SJCRH30 (cell line): ENCODE measurements around the gene HSPH1. TPM values are rescaled to one million over a fixed set of nuclear protein-coding genes. Genes with fewer than 3 reads are reported as not detected.

Source experiments
- DNase-seq, 2 experiments: peaks; one replicate each; pipeline ENCODE4 v3.0.0-alpha.2; 2015 to 2020
- H3K27ac ChIP-seq: fragments of 250-450 bp; sonication (Bioruptor Pico); 2 replicates; pipeline ENCODE4 v1.5.1; 2020; ENCODE audit warnings: mild to moderate bottlenecking, moderate library complexity
- H3K27me3 ChIP-seq: fragments of 250-450 bp; sonication (Bioruptor Pico); 2 replicates; pipeline ENCODE4 v1.5.1; 2020; ENCODE audit warnings: mild to moderate bottlenecking, moderate library complexity
- H3K36me3 ChIP-seq: fragments of 250-450 bp; sonication (Bioruptor Pico); 2 replicates; pipeline ENCODE4 v1.5.1; 2020; ENCODE audit warnings: mild to moderate bottlenecking, moderate library complexity
- H3K4me1 ChIP-seq: fragments of 250-450 bp; sonication (Bioruptor Pico); 2 replicates; pipeline ENCODE4 v1.5.1; 2020; ENCODE audit warnings: mild to moderate bottlenecking, moderate library complexity
- H3K4me3 ChIP-seq: fragments of 250-450 bp; sonication (Bioruptor Pico); 2 replicates; pipeline ENCODE4 v1.5.1; 2020; ENCODE audit warnings: mild to moderate bottlenecking, moderate library complexity
- H3K9me3 ChIP-seq: fragments of 250-450 bp; sonication (Bioruptor Pico); replicated peaks from 2 replicates; pipeline ENCODE4 v1.5.1; 2020; ENCODE audit warnings: mild to moderate bottlenecking, moderate library complexity
- total RNA-seq: library from RNA; depleted of rRNA; stranded (reverse); fragments of >200 nt; shearing (Covaris generic); gene quantifications from 2 replicates; pipeline ENCODE4 v1.2.3, GENCODE V29; 2014

The HSPH1 gene
- total RNA-seq, 1 experiment from 2014 or later, result 171 TPM

- no peaks in the 10 kb centered on the region for H3K9me3 ChIP-seq
- no peaks in the 10 kb centered on the region for H3K4me1 ChIP-seq
- H3K36me3 ChIP-seq, result peaks cover 6% of the 10 kb centered on the region; the same call in 1 of the 2 replicates
- DNase-seq, result no peak
- H3K27me3 ChIP-seq, result no peaks in the 10 kb centered on the region
- no peak overlapping the region for H3K4me3 ChIP-seq
- no peak overlapping the region for H3K27ac ChIP-seq
Measured at GRCh38 chr13:31129419-31129818, 32.3 kb downstream of the HSPH1 start.

- DNase-seq, result no peak
- H3K4me3 ChIP-seq, result no peak overlapping the region
- no peaks in the 10 kb centered on the region for H3K4me1 ChIP-seq
- no peak overlapping the region for H3K27ac ChIP-seq
- no peaks in the 10 kb centered on the region for H3K27me3 ChIP-seq
- H3K9me3 ChIP-seq, result no peaks in the 10 kb centered on the region
- H3K36me3 ChIP-seq, result no peaks in the 10 kb centered on the region
Measured at GRCh38 chr13:31124204-31124603, 37.5 kb downstream of the HSPH1 start.

- no peak for DNase-seq
- H3K4me3 ChIP-seq, result no peak overlapping the region
- H3K27me3 ChIP-seq, result no peaks in the 10 kb centered on the region; the same call in 1 of the 2 replicates
- H3K4me1 ChIP-seq, result no peaks in the 10 kb centered on the region
- H3K9me3 ChIP-seq, result no peaks in the 10 kb centered on the region
- H3K27ac ChIP-seq, result no peak overlapping the region
- H3K36me3 ChIP-seq, result no peaks in the 10 kb centered on the region
Measured at GRCh38 chr13:31122544-31123260, 39.0 kb downstream of the HSPH1 start.

GRCh38 chr13:31122143-31122542 lies 39.6 kb downstream of the HSPH1 start:
- no peak overlapping the region for H3K4me3 ChIP-seq

GRCh38 chr13:31121379-31122140 lies 40.1 kb downstream of the HSPH1 start:
- H3K4me1 ChIP-seq, result no peaks in the 10 kb centered on the region
- no peaks in the 10 kb centered on the region for H3K9me3 ChIP-seq
- H3K4me3 ChIP-seq, result no peak overlapping the region
- no peak overlapping the region for H3K27ac ChIP-seq
- no peak for DNase-seq
- peaks cover 3% of the 10 kb centered on the region; the same call in 1 of the 2 replicates for H3K27me3 ChIP-seq
- no peaks in the 10 kb centered on the region for H3K36me3 ChIP-seq

More at GRCh38 chr13:31122143-31122542, 39.6 kb downstream of the HSPH1 start:
- Histone ChIP-seq H3K27me3 (peaks cover 3% of the 10 kb centered on the region; the same call in 1 of the 2 replicates), H3K36me3 (no peaks in the 10 kb centered on the region), H3K4me1 (no peaks in the 10 kb centered on the region), H3K27ac (no peak overlapping the region), H3K9me3 (no peaks in the 10 kb centered on the region)
- DNase-seq, result no peak

GRCh38 chr13:31119966-31120700 lies 41.6 kb downstream of the HSPH1 start:
- DNase-seq, result no peak
- Histone ChIP-seq H3K36me3 (no peaks in the 10 kb centered on the region), H3K4me3 (no peak overlapping the region), H3K27me3 (peaks cover 10% of the 10 kb centered on the region; the same call in 1 of the 2 replicates), H3K9me3 (no peaks in the 10 kb centered on the region), H3K4me1 (no peaks in the 10 kb centered on the region), H3K27ac (no peak overlapping the region)

GRCh38 chr13:31119526-31119925 lies 42.2 kb downstream of the HSPH1 start:
- no peak for DNase-seq
- peaks cover 16% of the 10 kb centered on the region; the same call in 1 of the 2 replicates for H3K27me3 ChIP-seq

GRCh38 chr13:31116224-31116623 lies 45.5 kb downstream of the HSPH1 start:
- H3K4me1 ChIP-seq, result no peaks in the 10 kb centered on the region
- DNase-seq, result no peak
- H3K4me3 ChIP-seq, result no peak overlapping the region
- H3K36me3 ChIP-seq, result no peaks in the 10 kb centered on the region
- H3K27me3 ChIP-seq, result peaks cover 26% of the 10 kb centered on the region
- H3K9me3 ChIP-seq, result no peaks in the 10 kb centered on the region
- H3K27ac ChIP-seq, result no peak overlapping the region

More at GRCh38 chr13:31119526-31119925, 42.2 kb downstream of the HSPH1 start:
- H3K36me3 ChIP-seq, result no peaks in the 10 kb centered on the region
- no peak overlapping the region for H3K4me3 ChIP-seq
- no peak overlapping the region for H3K27ac ChIP-seq
- no peaks in the 10 kb centered on the region for H3K4me1 ChIP-seq
- H3K9me3 ChIP-seq, result no peaks in the 10 kb centered on the region

GRCh38 chr13:31115616-31116015 lies 46.1 kb downstream of the HSPH1 start:
- DNase-seq, result no peak
- no peaks in the 10 kb centered on the region for H3K36me3 ChIP-seq
- H3K4me3 ChIP-seq, result no peak overlapping the region
- peaks cover 31% of the 10 kb centered on the region for H3K27me3 ChIP-seq
- H3K4me1 ChIP-seq, result no peaks in the 10 kb centered on the region
- H3K9me3 ChIP-seq, result no peaks in the 10 kb centered on the region
- H3K27ac ChIP-seq, result no peak overlapping the region

GRCh38 chr13:31114641-31115040 lies 47.1 kb downstream of the HSPH1 start:
- Histone ChIP-seq H3K36me3 (no peaks in the 10 kb centered on the region), H3K4me1 (no peaks in the 10 kb centered on the region), H3K4me3 (no peak overlapping the region), H3K9me3 (no peaks in the 10 kb centered on the region), H3K27me3 (peaks cover 34% of the 10 kb centered on the region), H3K27ac (no peak overlapping the region)
- no peak for DNase-seq

- no peak overlapping the region for H3K27ac ChIP-seq
- no peaks in the 10 kb centered on the region for H3K4me1 ChIP-seq
- no peaks in the 10 kb centered on the region for H3K9me3 ChIP-seq
- H3K4me3 ChIP-seq, result no peak overlapping the region
- no peaks in the 10 kb centered on the region for H3K36me3 ChIP-seq
- DNase-seq, result no peak
- H3K27me3 ChIP-seq, result peaks cover 30% of the 10 kb centered on the region
Measured at GRCh38 chr13:31111136-31111535, 50.6 kb downstream of the HSPH1 start.

GRCh38 chr13:31110617-31111016 lies 51.1 kb downstream of the HSPH1 start:
- H3K27me3 ChIP-seq, result peaks cover 28% of the 10 kb centered on the region

GRCh38 chr13:31110169-31110568 lies 51.5 kb downstream of the HSPH1 start:
- H3K27ac ChIP-seq, result no peak overlapping the region
- peaks cover 28% of the 10 kb centered on the region for H3K27me3 ChIP-seq
- H3K36me3 ChIP-seq, result no peaks in the 10 kb centered on the region
- no peak overlapping the region for H3K4me3 ChIP-seq
- no peaks in the 10 kb centered on the region for H3K4me1 ChIP-seq
- DNase-seq, result no peak
- no peaks in the 10 kb centered on the region for H3K9me3 ChIP-seq

More at GRCh38 chr13:31110617-31111016, 51.1 kb downstream of the HSPH1 start:
- Histone ChIP-seq H3K9me3 (no peaks in the 10 kb centered on the region), H3K4me1 (no peaks in the 10 kb centered on the region), H3K27ac (no peak overlapping the region), H3K36me3 (no peaks in the 10 kb centered on the region), H3K4me3 (no peak overlapping the region)
- no peak for DNase-seq

GRCh38 chr13:31107109-31107508 lies 54.6 kb downstream of the HSPH1 start:
- Histone ChIP-seq H3K36me3 (no peaks in the 10 kb centered on the region), H3K4me3 (no peak overlapping the region), H3K9me3 (no peaks in the 10 kb centered on the region), H3K27ac (no peak overlapping the region), H3K4me1 (no peaks in the 10 kb centered on the region), H3K27me3 (peaks cover 16% of the 10 kb centered on the region)
- no peak for DNase-seq

GRCh38 chr13:31105856-31106255 lies 55.8 kb downstream of the HSPH1 start:
- Histone ChIP-seq H3K4me1 (no peaks in the 10 kb centered on the region), H3K36me3 (no peaks in the 10 kb centered on the region), H3K27me3 (peaks cover 10% of the 10 kb centered on the region), H3K4me3 (no peak overlapping the region), H3K9me3 (no peaks in the 10 kb centered on the region), H3K27ac (no peak overlapping the region)
- DNase-seq, result no peak
